Activated T-helper 1 cell treated with anti-CD3 and anti-CD28 coated beads, Interleukin-12 subunit alpha, Interleukin-12 subunit beta, Interleukin-2, Interleukin-4 antibody, amounts not matched to agents 30 ng/mL and 10 ng/mL and 1 ng/mL, durations not matched to agents 14 hours and 24 hours and 36 hours (primary cell): ENCODE measurements around the gene SPRYD7. TPM values are rescaled to one million over a fixed set of nuclear protein-coding genes. Genes with fewer than 3 reads are reported as not detected.

Experiments used
- DNase-seq: peaks from one replicate; pipeline ENCODE4 v3.0.0; 2021; ENCODE audit warnings: low spot score
- H3K27ac Mint-ChIP-seq: one replicate; pipeline ENCODE4 v1.8.0; 2021; ENCODE audit warnings: mild to moderate bottlenecking, mixed read lengths
- H3K27me3 Mint-ChIP-seq: one replicate; pipeline ENCODE4 v1.8.0; 2022; ENCODE audit warnings: mild to moderate bottlenecking, moderate library complexity, mixed read lengths; ENCODE audit not compliant: insufficient read depth
- H3K36me3 Mint-ChIP-seq: one replicate; pipeline ENCODE4 v1.8.0; 2021; ENCODE audit warnings: low read depth, mixed read lengths
- H3K4me1 Mint-ChIP-seq: one replicate; pipeline ENCODE4 v1.8.0; 2021; ENCODE audit warnings: low read depth, mixed read lengths
- H3K4me3 Mint-ChIP-seq: one replicate; pipeline ENCODE4 v1.8.0; 2021; ENCODE audit warnings: mild to moderate bottlenecking, moderate library complexity, mixed read lengths
- H3K9me3 Mint-ChIP-seq: one replicate; pipeline ENCODE4 v1.8.0; 2021; ENCODE audit warnings: mixed read lengths
- intact Hi-C: fragments of 100-400 bp; cut with micrococcal nuclease; formaldehyde crosslinking; loops from one replicate; pipeline ENCODE4 v1.15.1; 2024
- total RNA-seq: library from RNA; stranded (reverse); gene quantifications from 2 replicates; pipeline ENCODE4 v1.2.3, GENCODE V29; 2022

SPRYD7 gene
- total RNA-seq, 1 donor from 2014 or later: 6.9 TPM

GRCh38 chr13:49874430-49874829 lies 61.7 kb downstream of the SPRYD7 start:
- no peak for DNase-seq
- no peaks in the 10 kb centered on the region for H3K4me1 Mint-ChIP-seq
- H3K36me3 Mint-ChIP-seq: no peaks in the 10 kb centered on the region
- no peak overlapping the region for H3K4me3 Mint-ChIP-seq
- no peaks in the 10 kb centered on the region for H3K27me3 Mint-ChIP-seq
- H3K9me3 Mint-ChIP-seq: peaks cover 24% of the 10 kb centered on the region
- H3K27ac Mint-ChIP-seq: no peak overlapping the region
- intact Hi-C loops: no loop called here

DNA sequence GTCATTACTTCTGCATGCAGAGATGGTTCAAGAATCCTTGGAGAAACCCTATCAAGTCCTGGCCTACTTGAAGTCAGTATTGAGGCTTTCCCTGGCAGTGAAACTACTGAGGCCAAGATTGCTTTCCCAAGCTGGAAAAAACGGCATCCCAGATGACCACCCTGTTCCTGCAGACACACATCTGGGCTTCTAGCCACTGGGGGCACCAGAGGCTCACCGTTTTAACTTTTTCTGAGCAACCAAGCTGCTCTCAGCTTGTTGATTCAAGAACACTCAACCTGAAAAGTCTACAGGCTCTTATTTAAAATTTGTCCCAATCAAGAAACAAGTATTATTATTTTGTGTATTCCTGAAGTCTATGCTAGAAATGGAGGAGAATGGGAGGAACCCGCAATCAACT lies 66.6 kb downstream of the SPRYD7 start:
- DNase-seq: no peak
- intact Hi-C loops: no loop called here
- H3K4me3 Mint-ChIP-seq: no peak overlapping the region
- H3K36me3 Mint-ChIP-seq: no peaks in the 10 kb centered on the region
- peaks cover 4% of the 10 kb centered on the region for H3K9me3 Mint-ChIP-seq
- H3K27ac Mint-ChIP-seq: no peak overlapping the region
- H3K4me1 Mint-ChIP-seq: no peaks in the 10 kb centered on the region
- no peaks in the 10 kb centered on the region for H3K27me3 Mint-ChIP-seq

GRCh38 chr13:49867834-49868233 lies 68.3 kb downstream of the SPRYD7 start:
- H3K27me3 Mint-ChIP-seq: no peaks in the 10 kb centered on the region
- H3K27ac Mint-ChIP-seq: no peak overlapping the region
- intact Hi-C loops: no loop called here
- no peak for DNase-seq
- H3K36me3 Mint-ChIP-seq: no peaks in the 10 kb centered on the region
- no peak overlapping the region for H3K4me3 Mint-ChIP-seq
- no peaks in the 10 kb centered on the region for H3K4me1 Mint-ChIP-seq
- H3K9me3 Mint-ChIP-seq: no peaks in the 10 kb centered on the region

GRCh38 chr13:49865218-49865617 lies 70.9 kb downstream of the SPRYD7 start:
- Mint-ChIP-seq H3K27ac (no peak overlapping the region), H3K9me3 (no peaks in the 10 kb centered on the region), H3K4me3 (no peak overlapping the region), H3K36me3 (no peaks in the 10 kb centered on the region), H3K27me3 (no peaks in the 10 kb centered on the region), H3K4me1 (no peaks in the 10 kb centered on the region)
- no peak for DNase-seq
- intact Hi-C loops: no loop called here

DNA sequence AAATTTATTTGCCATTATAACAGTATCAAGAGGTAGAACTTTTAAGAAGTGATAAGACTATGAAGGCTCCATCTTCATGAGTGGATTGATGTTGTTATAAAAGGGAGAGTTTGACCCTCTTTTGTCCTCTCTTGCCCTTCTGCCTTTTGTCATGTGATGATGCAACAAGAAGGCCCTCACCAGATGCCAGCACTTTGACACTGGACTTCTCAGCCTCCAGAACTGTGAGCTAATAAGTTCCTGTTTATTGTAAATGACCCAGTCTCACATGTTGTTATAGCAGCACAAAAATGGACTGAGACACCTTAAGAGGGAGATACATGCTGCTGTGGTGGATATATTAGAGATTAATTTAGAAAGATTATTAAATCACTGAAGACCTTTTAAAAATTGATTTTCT lies 71.6 kb downstream of the SPRYD7 start:
- intact Hi-C loops: no loop called here
- Mint-ChIP-seq H3K27ac (no peak overlapping the region), H3K4me3 (no peak overlapping the region), H3K36me3 (no peaks in the 10 kb centered on the region), H3K4me1 (no peaks in the 10 kb centered on the region), H3K27me3 (no peaks in the 10 kb centered on the region), H3K9me3 (no peaks in the 10 kb centered on the region)
- DNase-seq: no peak

Other genes starting within 250 kb of the SPRYD7 start
- 42.6 and 44.6 TPM in 2 replicates for gene EBPL, start 244.9 kb downstream of the SPRYD7 start, total RNA-seq
- 54.7 and 55.0 TPM in 2 replicates for gene KPNA3, start 143.7 kb downstream of the SPRYD7 start, total RNA-seq
- 14.7 and 16.5 TPM in 2 replicates for gene TRIM13, start 60.7 kb upstream of the SPRYD7 start, total RNA-seq
- gene KCNRG, start 79.1 kb upstream of the SPRYD7 start, total RNA-seq: 0.34 and 0.86 TPM in 2 replicates